Measurements from ENCODE around the gene PCGF5. TPM values are rescaled to one million over a fixed set of nuclear protein-coding genes. Genes with fewer than 3 reads are reported as not detected.

The PCGF5 gene
- total and polyA plus RNA-seq, 4 donors: 17.1 to 48.7 (median 24.9) TPM

DNA sequence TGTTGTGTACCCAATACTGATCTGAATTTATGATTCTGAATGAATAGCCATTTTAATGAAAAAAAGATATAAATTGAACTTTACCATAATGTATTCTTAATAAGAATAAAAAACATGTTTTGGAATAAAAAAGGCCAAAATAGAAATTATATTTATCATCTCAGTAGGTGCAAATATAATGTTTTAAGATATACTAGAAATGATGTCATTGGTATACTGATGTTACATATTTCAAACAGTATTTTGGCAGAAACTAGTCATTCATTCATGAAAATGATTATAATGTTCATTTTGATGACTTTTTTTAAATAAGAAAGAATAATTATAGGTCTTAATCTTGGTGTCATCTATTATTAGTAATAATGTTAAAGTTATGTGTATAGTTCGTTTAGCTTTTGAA lies 9.2 kb downstream of the PCGF5 start:
- no peak overlapping the region for H3K4me3 ChIP-seq (ENCODE audit: low read depth, low read length)
- no peaks in the 10 kb centered on the region for H3K36me3 ChIP-seq (ENCODE audit: control insufficient read depth, insufficient read depth, low read length)
- no peak overlapping the region for H3K27ac ChIP-seq (ENCODE audit: low read depth, low read length)
- no peaks in the 10 kb centered on the region for H3K4me1 ChIP-seq (ENCODE audit: control insufficient read depth, insufficient read depth, low read length)
- H3K27me3 ChIP-seq (ENCODE audit: control insufficient read depth, insufficient read depth, low read length): no peaks in the 10 kb centered on the region
- no peaks in the 10 kb centered on the region for H3K9me3 ChIP-seq (ENCODE audit: control insufficient read depth, insufficient read depth, low read length)
- WGBS (ENCODE audit: insufficient coverage): no CpG with 5 or more reads among the region's 1 CpG
- no peak for DNase-seq (ENCODE audit: low read depth in 4 of 6, low spot score in 6 of 6)

DNA sequence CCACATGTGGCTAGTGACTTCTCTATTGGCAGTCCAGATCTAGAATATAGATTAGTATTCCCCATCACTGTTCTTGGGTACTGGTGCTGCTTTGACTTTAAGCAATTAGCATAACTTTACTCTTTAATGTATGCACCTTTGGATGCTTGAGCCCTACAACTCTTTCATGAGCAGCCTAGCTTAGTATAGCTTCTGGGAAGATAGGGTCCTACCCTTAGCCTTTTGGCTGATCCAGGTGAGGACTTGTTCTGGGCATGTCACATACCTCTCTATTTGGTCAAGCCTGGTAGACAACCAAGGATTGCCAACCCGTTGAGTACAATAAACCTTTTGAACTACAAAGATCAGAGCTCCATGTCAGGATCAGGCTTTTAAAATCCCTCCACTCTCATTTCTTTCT lies 17.7 kb downstream of the PCGF5 start:
- Histone ChIP-seq H3K27me3 (ENCODE audit: control insufficient read depth, insufficient read depth, low read length) (no peaks in the 10 kb centered on the region), H3K9me3 (ENCODE audit: control insufficient read depth, insufficient read depth, low read length) (no peaks in the 10 kb centered on the region), H3K4me1 (ENCODE audit: control insufficient read depth, insufficient read depth, low read length) (no peaks in the 10 kb centered on the region), H3K27ac (ENCODE audit: low read depth, low read length) (no peak overlapping the region), H3K36me3 (ENCODE audit: control insufficient read depth, insufficient read depth, low read length) (no peaks in the 10 kb centered on the region), H3K4me3 (ENCODE audit: low read depth, low read length) (no peak overlapping the region)
- DNase-seq (ENCODE audit: low read depth in 4 of 6, low spot score in 6 of 6): no peak
- WGBS (ENCODE audit: insufficient coverage): 100% methylated on average over 1 of the region's 1 CpG

DNA sequence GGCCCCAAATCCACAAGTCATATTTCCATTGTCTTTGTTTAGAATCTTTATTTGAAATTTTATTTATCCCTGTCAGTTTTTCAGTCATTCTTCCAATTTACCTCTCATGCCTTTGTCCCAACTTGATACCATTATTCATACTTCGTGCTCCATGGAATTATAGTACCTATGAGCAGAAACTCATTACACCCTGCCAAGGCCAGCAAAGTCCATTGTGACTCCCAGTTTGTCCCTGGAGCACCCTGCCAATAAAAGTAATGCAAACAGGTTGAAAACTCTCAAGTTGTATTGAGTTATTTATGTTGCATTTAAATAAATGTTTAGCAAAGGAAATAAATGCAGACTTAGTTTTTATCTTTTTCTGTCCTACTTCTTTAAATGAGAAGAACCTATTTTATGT lies 19.3 kb downstream of the PCGF5 start:
- H3K27ac ChIP-seq (ENCODE audit: low read depth, low read length): no peak overlapping the region
- H3K36me3 ChIP-seq (ENCODE audit: control insufficient read depth, insufficient read depth, low read length): no peaks in the 10 kb centered on the region
- no peaks in the 10 kb centered on the region for H3K9me3 ChIP-seq (ENCODE audit: control insufficient read depth, insufficient read depth, low read length)
- H3K4me3 ChIP-seq (ENCODE audit: low read depth, low read length): no peak overlapping the region
- DNase-seq (ENCODE audit: low read depth in 4 of 6, low spot score in 6 of 6): no peak
- H3K4me1 ChIP-seq (ENCODE audit: control insufficient read depth, insufficient read depth, low read length): no peaks in the 10 kb centered on the region
- WGBS (ENCODE audit: insufficient coverage): 83% methylated on average over 1 of the region's 1 CpG
- no peaks in the 10 kb centered on the region for H3K27me3 ChIP-seq (ENCODE audit: control insufficient read depth, insufficient read depth, low read length)

DNA sequence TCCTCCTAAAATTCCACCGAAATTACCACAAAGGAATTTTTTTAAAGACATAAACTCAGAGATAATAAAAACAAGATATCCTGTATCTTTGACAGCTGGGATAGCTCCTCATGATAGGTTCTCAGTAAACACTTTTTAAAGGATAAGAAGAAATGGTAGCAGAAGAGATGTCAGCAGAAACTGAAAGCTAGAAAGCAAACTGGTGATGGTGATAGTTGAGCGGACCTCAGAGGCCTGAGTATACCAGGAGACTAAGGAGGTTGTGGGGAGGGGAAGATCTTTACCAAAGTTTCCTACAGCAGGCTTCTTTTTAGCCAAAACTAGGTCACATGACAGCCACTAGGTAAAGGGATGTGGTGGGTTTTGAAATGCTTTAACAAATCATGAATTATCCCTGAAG lies 22.5 kb downstream of the PCGF5 start:
- H3K27ac ChIP-seq (ENCODE audit: low read depth, low read length): no peak overlapping the region
- DNase-seq (ENCODE audit: low read depth in 4 of 6, low spot score in 6 of 6): no peak
- no peaks in the 10 kb centered on the region for H3K36me3 ChIP-seq (ENCODE audit: control insufficient read depth, insufficient read depth, low read length)
- no peaks in the 10 kb centered on the region for H3K4me1 ChIP-seq (ENCODE audit: control insufficient read depth, insufficient read depth, low read length)
- 89% methylated on average over 1 of the region's 2 CpGs for WGBS (ENCODE audit: insufficient coverage)
- H3K27me3 ChIP-seq (ENCODE audit: control insufficient read depth, insufficient read depth, low read length): no peaks in the 10 kb centered on the region
- no peak overlapping the region for H3K4me3 ChIP-seq (ENCODE audit: low read depth, low read length)
- H3K9me3 ChIP-seq (ENCODE audit: control insufficient read depth, insufficient read depth, low read length): no peaks in the 10 kb centered on the region

DNA sequence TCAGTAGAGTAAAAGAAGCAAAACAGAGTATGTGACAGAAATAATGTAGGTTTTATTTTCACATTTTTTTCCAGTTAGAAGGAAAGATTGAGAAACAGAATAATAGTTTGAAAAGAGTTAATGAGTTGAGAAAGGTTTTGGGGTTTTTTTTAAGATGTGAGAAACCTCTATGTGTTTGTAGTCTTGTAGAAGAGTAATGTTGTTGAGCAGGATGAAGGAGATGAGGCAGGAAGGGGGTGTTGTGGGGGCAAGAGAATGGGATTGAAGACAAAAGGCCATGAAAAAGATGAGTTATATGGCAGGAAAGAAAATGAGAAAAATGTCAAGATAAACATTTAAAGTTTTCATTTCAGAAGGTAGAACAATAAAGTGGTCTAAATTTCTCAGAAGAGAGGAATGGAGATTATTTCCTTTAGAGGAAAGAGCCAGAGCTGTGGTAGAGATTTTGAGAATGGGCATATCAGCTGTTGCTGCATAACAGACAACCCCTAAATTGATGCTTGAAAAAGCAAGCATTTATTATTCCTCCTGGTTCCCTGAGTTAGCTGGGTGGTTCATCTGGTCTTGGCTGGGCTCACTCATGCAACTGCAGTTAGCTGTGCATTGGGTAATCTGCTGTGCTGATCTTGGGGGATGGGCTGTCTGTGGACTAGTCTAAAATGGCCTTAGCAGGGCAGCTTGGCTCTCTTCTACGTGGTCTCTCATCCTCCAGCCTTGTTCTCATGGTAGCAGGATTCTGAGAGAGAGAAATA lies 27.1 kb downstream of the PCGF5 start:
- H3K36me3 ChIP-seq (ENCODE audit: control insufficient read depth, insufficient read depth, low read length): no peaks in the 10 kb centered on the region
- H3K27me3 ChIP-seq (ENCODE audit: control insufficient read depth, insufficient read depth, low read length): no peaks in the 10 kb centered on the region
- peak in 1 of 6 donors; percentile 4 for DNase-seq (ENCODE audit: low read depth in 4 of 6, low spot score in 6 of 6)
- H3K9me3 ChIP-seq (ENCODE audit: control insufficient read depth, insufficient read depth, low read length): no peaks in the 10 kb centered on the region
- H3K27ac ChIP-seq (ENCODE audit: low read depth, low read length): no peak overlapping the region
- no peaks in the 10 kb centered on the region for H3K4me1 ChIP-seq (ENCODE audit: control insufficient read depth, insufficient read depth, low read length)
- no peak overlapping the region for H3K4me3 ChIP-seq (ENCODE audit: low read depth, low read length)
- WGBS (ENCODE audit: insufficient coverage): 25% methylated on average over 1 of the region's 1 CpG

DNA sequence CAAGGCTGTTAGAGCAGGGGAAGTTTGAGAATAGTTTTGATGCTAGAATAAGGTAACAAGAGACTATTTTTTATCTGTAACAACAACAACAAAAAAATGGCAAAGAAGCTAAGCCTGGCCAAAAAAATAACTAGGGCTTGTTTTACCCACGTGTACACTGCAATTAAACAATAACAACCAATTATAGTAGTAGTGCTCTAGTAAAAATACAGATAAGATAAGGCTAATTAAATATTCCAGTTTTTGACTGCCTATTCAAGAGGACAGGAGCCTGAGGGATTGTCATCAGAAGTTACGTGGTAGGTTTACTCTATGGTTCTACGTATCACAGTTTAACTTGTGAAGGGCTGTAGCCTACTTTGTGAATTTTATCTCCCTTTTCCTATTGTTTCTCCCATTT lies 29.2 kb downstream of the PCGF5 start:
- H3K4me3 ChIP-seq (ENCODE audit: low read depth, low read length): no peak overlapping the region
- DNase-seq (ENCODE audit: low read depth in 4 of 6, low spot score in 6 of 6): no peak
- H3K36me3 ChIP-seq (ENCODE audit: control insufficient read depth, insufficient read depth, low read length): no peaks in the 10 kb centered on the region
- H3K27ac ChIP-seq (ENCODE audit: low read depth, low read length): no peak overlapping the region
- no peaks in the 10 kb centered on the region for H3K4me1 ChIP-seq (ENCODE audit: control insufficient read depth, insufficient read depth, low read length)
- H3K27me3 ChIP-seq (ENCODE audit: control insufficient read depth, insufficient read depth, low read length): no peaks in the 10 kb centered on the region
- no peaks in the 10 kb centered on the region for H3K9me3 ChIP-seq (ENCODE audit: control insufficient read depth, insufficient read depth, low read length)
- WGBS (ENCODE audit: insufficient coverage): no CpG with 5 or more reads among the region's 3 CpGs

DNA sequence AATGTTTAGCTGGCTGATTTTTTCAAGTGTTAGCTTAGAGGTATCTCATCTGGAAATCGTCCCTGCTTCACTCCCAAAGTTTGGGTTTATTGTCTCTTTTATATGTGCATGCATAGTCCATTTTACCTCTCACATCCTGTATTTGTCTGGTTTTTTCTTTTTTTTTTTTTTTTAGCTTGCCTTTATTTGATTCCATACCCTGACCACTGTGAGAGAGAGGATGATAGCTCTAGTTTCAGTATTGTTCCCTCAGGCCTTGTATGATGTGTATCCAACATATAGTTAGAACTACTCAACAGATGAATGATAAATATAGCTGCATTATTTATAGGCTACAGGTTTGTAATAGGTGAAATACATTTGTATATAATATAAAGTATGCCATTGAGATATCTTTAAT lies 29.9 kb downstream of the PCGF5 start:
- no peaks in the 10 kb centered on the region for H3K27me3 ChIP-seq (ENCODE audit: control insufficient read depth, insufficient read depth, low read length)
- H3K27ac ChIP-seq (ENCODE audit: low read depth, low read length): no peak overlapping the region
- H3K36me3 ChIP-seq (ENCODE audit: control insufficient read depth, insufficient read depth, low read length): no peaks in the 10 kb centered on the region
- no CpG with 5 or more reads among the region's 1 CpG for WGBS (ENCODE audit: insufficient coverage)
- DNase-seq (ENCODE audit: low read depth in 4 of 6, low spot score in 6 of 6): no peak
- H3K9me3 ChIP-seq (ENCODE audit: control insufficient read depth, insufficient read depth, low read length): peaks cover 3% of the 10 kb centered on the region
- H3K4me3 ChIP-seq (ENCODE audit: low read depth, low read length): no peak overlapping the region
- H3K4me1 ChIP-seq (ENCODE audit: control insufficient read depth, insufficient read depth, low read length): no peaks in the 10 kb centered on the region

DNA sequence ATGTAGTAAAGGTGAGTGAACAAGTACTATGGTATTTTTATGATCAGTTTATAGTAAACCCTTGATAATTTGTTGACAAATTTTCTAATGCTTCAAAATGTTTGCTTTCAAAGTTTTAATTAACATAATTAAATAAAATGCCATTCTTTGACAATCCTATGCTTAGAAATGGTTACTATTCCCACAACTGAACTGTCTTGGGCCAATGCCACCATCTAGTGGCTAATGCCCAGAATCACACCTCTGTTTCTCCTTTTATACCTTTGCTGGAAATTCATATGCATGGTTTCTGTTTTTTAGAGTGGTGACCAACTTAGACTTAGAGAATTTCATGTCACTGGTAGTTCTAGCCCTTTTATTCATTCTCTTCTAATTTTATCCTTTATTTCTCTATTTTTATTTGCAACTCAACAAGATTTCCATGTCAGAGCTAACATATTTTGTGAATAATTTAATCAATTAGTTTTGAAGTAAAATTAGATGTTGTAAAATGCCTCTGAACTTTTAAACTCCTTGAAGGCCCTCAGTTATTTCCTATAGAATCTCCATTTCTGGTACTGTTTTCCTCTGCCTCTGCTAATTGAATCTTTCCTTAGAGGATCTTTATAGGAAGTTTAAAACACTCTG lies 31.1 kb downstream of the PCGF5 start:
- H3K27ac ChIP-seq (ENCODE audit: low read depth, low read length): no peak overlapping the region
- peak; percentile 40 to 91 (median 64) for DNase-seq (ENCODE audit: low read depth in 4 of 6, low spot score in 6 of 6)
- no peaks in the 10 kb centered on the region for H3K4me1 ChIP-seq (ENCODE audit: control insufficient read depth, insufficient read depth, low read length)
- H3K4me3 ChIP-seq (ENCODE audit: low read depth, low read length): no peak overlapping the region
- peaks cover 6% of the 10 kb centered on the region for H3K9me3 ChIP-seq (ENCODE audit: control insufficient read depth, insufficient read depth, low read length)
- H3K27me3 ChIP-seq (ENCODE audit: control insufficient read depth, insufficient read depth, low read length): no peaks in the 10 kb centered on the region
- H3K36me3 ChIP-seq (ENCODE audit: control insufficient read depth, insufficient read depth, low read length): no peaks in the 10 kb centered on the region

DNA sequence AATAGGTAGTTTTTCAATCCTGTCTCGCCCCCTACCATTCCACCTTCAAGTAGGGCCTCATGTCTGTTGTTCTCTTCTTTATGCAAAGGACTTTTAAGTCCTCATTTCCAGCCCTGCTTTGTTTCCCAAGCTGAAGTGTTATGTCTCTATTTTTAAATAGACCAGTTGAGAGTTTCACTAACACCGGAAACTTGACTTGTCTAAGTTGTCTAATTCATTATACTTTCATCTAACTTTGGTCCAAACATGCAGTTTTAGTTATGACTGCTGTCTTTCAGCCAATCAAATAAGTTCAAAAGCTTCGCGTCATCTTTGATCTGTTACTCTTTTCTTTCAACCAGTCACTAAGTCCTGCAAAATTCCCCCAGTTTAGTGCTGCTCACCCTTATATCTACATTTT lies 32.8 kb downstream of the PCGF5 start:
- Histone ChIP-seq H3K27ac (ENCODE audit: low read depth, low read length) (no peak overlapping the region), H3K27me3 (ENCODE audit: control insufficient read depth, insufficient read depth, low read length) (no peaks in the 10 kb centered on the region), H3K36me3 (ENCODE audit: control insufficient read depth, insufficient read depth, low read length) (no peaks in the 10 kb centered on the region), H3K4me1 (ENCODE audit: control insufficient read depth, insufficient read depth, low read length) (no peaks in the 10 kb centered on the region), H3K9me3 (ENCODE audit: control insufficient read depth, insufficient read depth, low read length) (peaks cover 6% of the 10 kb centered on the region), H3K4me3 (ENCODE audit: low read depth, low read length) (no peak overlapping the region)
- no CpG with 5 or more reads among the region's 4 CpGs for whole genome bisulfite sequencing (ENCODE audit: insufficient coverage)
- no peak for DNase-seq (ENCODE audit: low read depth in 4 of 6, low spot score in 6 of 6)

DNA sequence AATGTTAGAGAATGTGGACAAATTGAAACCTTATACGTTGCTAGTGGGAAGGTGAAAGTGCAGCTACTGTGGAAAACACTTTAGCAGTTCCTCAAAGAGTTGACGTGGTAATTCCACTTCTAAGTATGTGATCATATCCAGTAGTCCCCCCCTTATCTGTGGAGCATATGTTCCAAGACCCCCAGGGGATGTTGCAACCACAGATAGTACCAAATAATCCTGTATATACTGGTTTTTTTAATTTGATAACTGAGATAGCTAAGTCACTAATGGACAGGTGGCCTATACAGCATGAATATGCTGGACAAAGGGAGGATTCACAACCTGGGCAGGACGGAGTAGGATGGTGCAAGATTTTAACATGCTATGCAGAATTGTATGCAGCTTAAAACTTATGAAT lies 36.8 kb downstream of the PCGF5 start:
- DNase-seq (ENCODE audit: low read depth in 4 of 6, low spot score in 6 of 6): no peak
- Histone ChIP-seq H3K27ac (ENCODE audit: low read depth, low read length) (no peak overlapping the region), H3K9me3 (ENCODE audit: control insufficient read depth, insufficient read depth, low read length) (peaks cover 6% of the 10 kb centered on the region), H3K4me1 (ENCODE audit: control insufficient read depth, insufficient read depth, low read length) (no peaks in the 10 kb centered on the region), H3K4me3 (ENCODE audit: low read depth, low read length) (no peak overlapping the region), H3K27me3 (ENCODE audit: control insufficient read depth, insufficient read depth, low read length) (no peaks in the 10 kb centered on the region), H3K36me3 (ENCODE audit: control insufficient read depth, insufficient read depth, low read length) (no peaks in the 10 kb centered on the region)
- WGBS (ENCODE audit: insufficient coverage): 100% methylated on average over 2 of the region's 3 CpGs
